Neural cell (in vitro differentiated cells): ENCODE measurements around the gene HIBADH. TPM values are rescaled to one million over a fixed set of nuclear protein-coding genes. Genes with fewer than 3 reads are reported as not detected.

Source experiments
- H2AFZ ChIP-seq: fragments of 200-600, 300-800 bp; sonication (generic), shearing (Covaris generic); 2 replicates; pipeline ENCODE4 v1.6.0; 2014; ENCODE audit warnings: low read depth, mild to moderate bottlenecking, antibody characterized with exemption, low read length, moderate library complexity
- H3F3A ChIP-seq: fragments of 200-600 bp; shearing (Covaris generic); 2 replicates; pipeline ENCODE4 v1.6.1; 2016; ENCODE audit warnings: mild to moderate bottlenecking, moderate library complexity, mixed read lengths, antibody characterized with exemption, low read length; ENCODE audit not compliant: insufficient read depth, poor library complexity, severe bottlenecking
- H3K27ac ChIP-seq: fragments of 200-600, 300-800 bp; sonication (generic), shearing (Covaris generic); 2 replicates; pipeline ENCODE4 v1.5.1; 2014; ENCODE audit warnings: mild to moderate bottlenecking, low read length, moderate library complexity
- H3K27me3 ChIP-seq: fragments of 300-800, 200-600 bp; sonication (generic), shearing (Covaris generic); 2 replicates; pipeline ENCODE4 v1.6.0; 2014; ENCODE audit warnings: mild to moderate bottlenecking, low read depth, low read length, moderate library complexity; ENCODE audit not compliant: insufficient read depth
- H3K36me3 ChIP-seq: fragments of 300-800, 200-600 bp; sonication (generic), shearing (Covaris generic); 2 replicates; pipeline ENCODE4 v1.5.1; 2014; ENCODE audit warnings: mild to moderate bottlenecking, antibody characterized with exemption, low read length, moderate library complexity; ENCODE audit not compliant: insufficient read depth
- H3K4me2 ChIP-seq: fragments of 300-800, 200-600 bp; sonication (generic), shearing (Covaris generic); 2 replicates; pipeline ENCODE4 v1.6.0; 2014; ENCODE audit warnings: mild to moderate bottlenecking, low read length
- H3K4me3 ChIP-seq: fragments of 300-800, 200-600 bp; sonication (generic), shearing (Covaris generic); 2 replicates; pipeline ENCODE4 v1.5.1; 2014; ENCODE audit warnings: mild to moderate bottlenecking, low read length, moderate library complexity
- H3K79me2 ChIP-seq: fragments of 200-600 bp; shearing (Covaris generic); replicated peaks from 2 replicates; pipeline ENCODE4 v1.6.0; 2014; ENCODE audit warnings: mild to moderate bottlenecking, low read length, moderate library complexity; ENCODE audit not compliant: insufficient read depth
- H3K9ac ChIP-seq: fragments of 300-800, 200-600 bp; sonication (generic), shearing (Covaris generic); 2 replicates; pipeline ENCODE4 v1.6.1; 2016; ENCODE audit warnings: mild to moderate bottlenecking, low read length, mixed read lengths
- H3K9me2 ChIP-seq: fragments of 200-600 bp; shearing (Covaris generic); 2 replicates; pipeline ENCODE4 v1.6.1; 2016; ENCODE audit warnings: mild to moderate bottlenecking, low read length, mixed read lengths; ENCODE audit not compliant: insufficient read depth
- H3K9me3 ChIP-seq: fragments of 200-600, 300-800 bp; sonication (generic), shearing (Covaris generic); 2 replicates; pipeline ENCODE4 v1.6.1; 2016; ENCODE audit warnings: mild to moderate bottlenecking, mixed run types, low read length, moderate library complexity, mixed read lengths
- H4K20me1 ChIP-seq: fragments of 200-600 bp; shearing (Covaris generic); 2 replicates; pipeline ENCODE4 v1.6.1; 2016; ENCODE audit warnings: mild to moderate bottlenecking, mixed run types; ENCODE audit not compliant: insufficient read depth
- CTCF ChIP-seq: fragments of 450-650 bp; IDR thresholded peaks from 2 replicates; pipeline ENCODE4 v1.5.1; 2014; ENCODE audit warnings: antibody characterized with exemption, mild to moderate bottlenecking, moderate library complexity; ENCODE audit not compliant: poor library complexity, severe bottlenecking
- EP300 ChIP-seq: fragments of 450-650 bp; conservative IDR thresholded peaks from 2 replicates; pipeline ENCODE4 v1.6.1; 2014; ENCODE audit warnings: antibody characterized with exemption, mild to moderate bottlenecking, moderate library complexity; ENCODE audit not compliant: poor library complexity, severe bottlenecking
- EZH2 ChIP-seq: fragments of 200-600, 300-800 bp; shearing (Covaris generic), sonication (generic); IDR thresholded peaks from 2 replicates; pipeline ENCODE4 v1.6.1; 2014; ENCODE audit warnings: antibody characterized with exemption, low read length, borderline replicate concordance, mild to moderate bottlenecking; ENCODE audit not compliant: insufficient read depth, poor library complexity, severe bottlenecking
- MXI1 ChIP-seq: fragments of 450-650 bp; conservative IDR thresholded peaks from 2 replicates; pipeline ENCODE4 v1.6.1; 2014; ENCODE audit warnings: antibody characterized with exemption, mild to moderate bottlenecking; ENCODE audit not compliant: poor library complexity, severe bottlenecking
- POLR2AphosphoS5 ChIP-seq: IDR thresholded peaks from 2 replicates; pipeline ENCODE4 v1.6.1; 2012
- RAD21 ChIP-seq: fragments of 450-650 bp; conservative IDR thresholded peaks from 2 replicates; pipeline ENCODE4 v1.6.1; 2014; ENCODE audit warnings: antibody characterized with exemption, mild to moderate bottlenecking, moderate library complexity
- SMC3 ChIP-seq: fragments of 450-650 bp; conservative IDR thresholded peaks from 2 replicates; pipeline ENCODE4 v1.6.1; 2014; ENCODE audit warnings: antibody characterized with exemption, mild to moderate bottlenecking, moderate library complexity; ENCODE audit not compliant: poor library complexity
- TAF1 ChIP-seq: IDR thresholded peaks from 2 replicates; pipeline ENCODE4 v1.6.1; 2012; ENCODE audit warnings: low read depth
- polyA plus RNA-seq: library from polyadenylated mRNA; depleted of rRNA; stranded (reverse); fragments of >200 nt; gene quantifications from 2 replicates; pipeline ENCODE4 v1.2.3, GENCODE V29; 2014
- TF ChIP-seq, protein P1 (sequence below): IDR thresholded peaks from 2 replicates; pipeline ENCODE4 v1.6.1; 2012; ENCODE audit warnings: borderline replicate concordance

HIBADH gene
- polyA plus RNA-seq, 1 donor from 2014 or later = 14.4 TPM

- TF ChIP-seq SMC3 (no peak), MXI1 (no peak), TAF1 (no peak), EZH2 (no peak)
- H3K9ac ChIP-seq = no peak overlapping the region
- no peaks in the 10 kb centered on the region for H3F3A ChIP-seq
- H3K4me2 ChIP-seq = no peak overlapping the region
- no peak overlapping the region for H3K27ac ChIP-seq
- no peak overlapping the region for H3K4me3 ChIP-seq
- H3K9me3 ChIP-seq = no peaks in the 10 kb centered on the region
- H3K79me2 ChIP-seq = no peaks in the 10 kb centered on the region
- no peaks in the 10 kb centered on the region for H3K27me3 ChIP-seq
- no peaks in the 10 kb centered on the region for H3K36me3 ChIP-seq
- no peaks in the 10 kb centered on the region for H4K20me1 ChIP-seq
- H2AFZ ChIP-seq = no peak overlapping the region
- H3K9me2 ChIP-seq = no peaks in the 10 kb centered on the region
Measured at GRCh38 chr7:27516421-27516820, 146.3 kb downstream of the HIBADH start.

GRCh38 chr7:27515933-27516332 is 146.8 kb downstream of the HIBADH start:
- Histone ChIP-seq H3K36me3 (no peaks in the 10 kb centered on the region), H3K9me3 (no peaks in the 10 kb centered on the region), H2AFZ (no peak overlapping the region), H3K27ac (no peak overlapping the region), H3K27me3 (no peaks in the 10 kb centered on the region), H3K9me2 (no peaks in the 10 kb centered on the region), H3K79me2 (no peaks in the 10 kb centered on the region), H4K20me1 (no peaks in the 10 kb centered on the region), H3K4me3 (no peak overlapping the region), H3K9ac (no peak overlapping the region), H3K4me2 (no peak overlapping the region), H3F3A (no peaks in the 10 kb centered on the region)
- TF ChIP-seq, protein P1, sequence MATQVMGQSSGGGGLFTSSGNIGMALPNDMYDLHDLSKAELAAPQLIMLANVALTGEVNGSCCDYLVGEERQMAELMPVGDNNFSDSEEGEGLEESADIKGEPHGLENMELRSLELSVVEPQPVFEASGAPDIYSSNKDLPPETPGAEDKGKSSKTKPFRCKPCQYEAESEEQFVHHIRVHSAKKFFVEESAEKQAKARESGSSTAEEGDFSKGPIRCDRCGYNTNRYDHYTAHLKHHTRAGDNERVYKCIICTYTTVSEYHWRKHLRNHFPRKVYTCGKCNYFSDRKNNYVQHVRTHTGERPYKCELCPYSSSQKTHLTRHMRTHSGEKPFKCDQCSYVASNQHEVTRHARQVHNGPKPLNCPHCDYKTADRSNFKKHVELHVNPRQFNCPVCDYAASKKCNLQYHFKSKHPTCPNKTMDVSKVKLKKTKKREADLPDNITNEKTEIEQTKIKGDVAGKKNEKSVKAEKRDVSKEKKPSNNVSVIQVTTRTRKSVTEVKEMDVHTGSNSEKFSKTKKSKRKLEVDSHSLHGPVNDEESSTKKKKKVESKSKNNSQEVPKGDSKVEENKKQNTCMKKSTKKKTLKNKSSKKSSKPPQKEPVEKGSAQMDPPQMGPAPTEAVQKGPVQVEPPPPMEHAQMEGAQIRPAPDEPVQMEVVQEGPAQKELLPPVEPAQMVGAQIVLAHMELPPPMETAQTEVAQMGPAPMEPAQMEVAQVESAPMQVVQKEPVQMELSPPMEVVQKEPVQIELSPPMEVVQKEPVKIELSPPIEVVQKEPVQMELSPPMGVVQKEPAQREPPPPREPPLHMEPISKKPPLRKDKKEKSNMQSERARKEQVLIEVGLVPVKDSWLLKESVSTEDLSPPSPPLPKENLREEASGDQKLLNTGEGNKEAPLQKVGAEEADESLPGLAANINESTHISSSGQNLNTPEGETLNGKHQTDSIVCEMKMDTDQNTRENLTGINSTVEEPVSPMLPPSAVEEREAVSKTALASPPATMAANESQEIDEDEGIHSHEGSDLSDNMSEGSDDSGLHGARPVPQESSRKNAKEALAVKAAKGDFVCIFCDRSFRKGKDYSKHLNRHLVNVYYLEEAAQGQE = no peak
- TF ChIP-seq EZH2 (no peak), MXI1 (no peak), CTCF (no peak), SMC3 (no peak), RAD21 (no peak), EP300 (no peak), POLR2AphosphoS5 (no peak)

DNA sequence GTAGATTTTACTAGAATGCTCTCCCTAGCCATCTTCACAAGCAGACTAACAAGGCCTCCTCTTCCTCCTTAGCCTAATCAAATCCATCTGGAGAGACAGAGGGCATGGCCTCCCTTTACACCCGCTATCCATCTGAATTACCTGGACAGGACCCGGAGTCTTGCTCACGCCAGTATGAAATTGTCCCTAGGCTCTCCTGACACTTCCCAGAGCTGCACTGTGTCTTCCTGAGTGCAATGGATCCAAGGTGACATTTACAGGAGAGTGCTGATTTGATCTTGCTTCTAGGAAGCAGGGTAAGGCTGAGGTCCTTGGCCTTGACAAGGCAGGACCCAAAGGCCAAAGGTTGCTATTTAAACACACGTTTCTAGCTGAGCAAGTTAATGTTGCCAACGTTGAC is 147.8 kb downstream of the HIBADH start:
- Histone ChIP-seq H3K79me2 (no peaks in the 10 kb centered on the region), H3K4me2 (no peak overlapping the region), H3K4me3 (no peak overlapping the region), H3K9me3 (no peaks in the 10 kb centered on the region), H3F3A (no peaks in the 10 kb centered on the region), H3K9ac (no peak overlapping the region), H4K20me1 (no peaks in the 10 kb centered on the region), H3K27ac (no peak overlapping the region), H3K27me3 (no peaks in the 10 kb centered on the region), H3K36me3 (no peaks in the 10 kb centered on the region), H3K9me2 (no peaks in the 10 kb centered on the region), H2AFZ (no peak overlapping the region)
- TF ChIP-seq EZH2 = no peak
- TF ChIP-seq MXI1 = no peak
- no peak for TF ChIP-seq EP300
